IMR-90 (cell line): Measurements from ENCODE around the gene CLCN6. TPM values are rescaled to one million over a fixed set of nuclear protein-coding genes. Genes with fewer than 3 reads are reported as not detected.

ENCODE experiments used
- ATAC-seq: fragments of 200-7000 bp; cut with Tn5 transposase; 2 replicates; pipeline ENCODE4 v1.9.1; 2020; ENCODE audit warnings: low read depth, mild to moderate bottlenecking, moderate library complexity
- Bru-seq: library from RNA; stranded (reverse); fragments of 400-500 nt; gene quantifications from one replicate; lab custom pipeline; 2021; lab: Mats Ljungman, UMichigan
- BruChase-seq, 2 experiments: library from RNA; stranded (reverse); fragments of 400-500 nt; gene quantifications; one replicate each; lab custom pipeline; 2021; lab: Mats Ljungman, UMichigan
- BruUV-seq: library from RNA; stranded (reverse); fragments of 400-500 nt; replicated peaks from 2 replicates; lab custom pipeline; 2021; lab: Mats Ljungman, UMichigan
- CTCF ChIA-PET: fragments of 300-600 bp; formaldehyde crosslinking; extraction: SDS; loops from one replicate; lab custom pipeline; 2021; ENCODE audit warnings: antibody characterized with exemption; lab: Yijun Ruan, JAX
- POLR2A ChIA-PET: fragments of 300-600 bp; sonication (Branson Sonifier 250); formaldehyde crosslinking; loops from one replicate; lab custom pipeline; 2022; ENCODE audit warnings: antibody characterized with exemption; ENCODE audit not compliant: unreplicated experiment; lab: Charles Lee
- DNase-seq: peaks from one replicate; pipeline ENCODE4 v3.0.0; 2013
- H2AFZ ChIP-seq: replicated peaks from 2 replicates; pipeline ENCODE3; 2013; ENCODE audit warnings: low read length, mild to moderate bottlenecking; ENCODE audit not compliant: poor library complexity
- H2AK5ac ChIP-seq: 2 replicates; pipeline ENCODE4 v1.6.1; 2013; ENCODE audit warnings: low read depth, low read length, inconsistent platforms
- H2AK9ac ChIP-seq: replicated peaks from 2 replicates; pipeline ENCODE3; 2013; ENCODE audit warnings: mild to moderate bottlenecking, low read depth, low read length, moderate library complexity; ENCODE audit not compliant: poor library complexity
- H2BK120ac ChIP-seq: 2 replicates; pipeline ENCODE4 v1.6.1; 2013; ENCODE audit warnings: low read depth, low read length, inconsistent platforms
- H2BK15ac ChIP-seq: 3 replicates; pipeline ENCODE4 v1.6.1; 2013; ENCODE audit warnings: low read depth, low read length, inconsistent platforms
- H2BK20ac ChIP-seq: 2 replicates; pipeline ENCODE4 v1.6.1; 2013; ENCODE audit warnings: low read depth, mild to moderate bottlenecking, inconsistent platforms, low read length, moderate library complexity
- H2BK5ac ChIP-seq: 2 replicates; pipeline ENCODE4 v1.6.1; 2013; ENCODE audit warnings: mild to moderate bottlenecking, low read depth, low read length, inconsistent platforms; ENCODE audit not compliant: poor library complexity, severe bottlenecking
- H3K14ac ChIP-seq: replicated peaks from 2 replicates; pipeline ENCODE4 v1.6.1; 2013; ENCODE audit warnings: low read depth, low read length, inconsistent platforms
- H3K18ac ChIP-seq: 2 replicates; pipeline ENCODE4 v1.6.1; 2013; ENCODE audit warnings: low read depth, low read length, control low read depth
- H3K23ac ChIP-seq: 2 replicates; pipeline ENCODE4 v1.6.1; 2013; ENCODE audit warnings: low read depth, low read length, inconsistent platforms
- H3K27ac ChIP-seq: 2 replicates; pipeline ENCODE4 v1.5.1; 2013; ENCODE audit warnings: mild to moderate bottlenecking, control low read depth, low read length; ENCODE audit not compliant: insufficient read depth
- H3K27me3 ChIP-seq: 2 replicates; pipeline ENCODE4 v1.6.1; 2013; ENCODE audit warnings: low read length; ENCODE audit not compliant: control insufficient read depth, insufficient read depth
- H3K36me3 ChIP-seq: 2 replicates; pipeline ENCODE4 v1.6.1; 2013; ENCODE audit warnings: low read length, mixed read lengths; ENCODE audit not compliant: control insufficient read depth, insufficient read depth
- H3K4ac ChIP-seq: 2 replicates; pipeline ENCODE4 v1.6.1; 2013; ENCODE audit warnings: low read depth, low read length, inconsistent platforms
- H3K4me1 ChIP-seq: 2 replicates; pipeline ENCODE4 v1.6.1; 2013; ENCODE audit warnings: low read length, mixed read lengths; ENCODE audit not compliant: control insufficient read depth, insufficient read depth
- H3K4me2 ChIP-seq: 2 replicates; pipeline ENCODE4 v1.6.1; 2013; ENCODE audit warnings: low read depth, mild to moderate bottlenecking, control low read depth, low read length, moderate library complexity
- H3K4me3 ChIP-seq: 2 replicates; pipeline ENCODE4 v1.5.1; 2013; ENCODE audit warnings: low read depth, mild to moderate bottlenecking, control low read depth, low read length, moderate library complexity; ENCODE audit not compliant: insufficient read depth
- H3K56ac ChIP-seq: 2 replicates; pipeline ENCODE4 v1.6.1; 2013; ENCODE audit warnings: low read length, inconsistent platforms; ENCODE audit not compliant: insufficient read depth; ENCODE audit errors: extremely low read depth
- H3K79me1 ChIP-seq, 2 experiments: 2 replicates each; pipeline ENCODE4 v1.6.1; 2013; ENCODE audit warnings: low read length in 2 of 2, inconsistent platforms in 1 of 2, low read depth in 1 of 2
- H3K9ac ChIP-seq: 2 replicates; pipeline ENCODE4 v1.6.1; 2013; ENCODE audit warnings: low read depth, low read length, control low read depth
- H3K9me1 ChIP-seq: 2 replicates; pipeline ENCODE4 v1.6.1; 2013; ENCODE audit warnings: low read length, inconsistent platforms; ENCODE audit not compliant: insufficient read depth
- H3K9me3 ChIP-seq: 2 replicates; pipeline ENCODE4 v1.6.1; 2013; ENCODE audit warnings: low read length; ENCODE audit not compliant: control insufficient read depth, insufficient read depth
- H4K20me1 ChIP-seq: 2 replicates; pipeline ENCODE4 v1.6.1; 2013; ENCODE audit warnings: low read length, inconsistent platforms; ENCODE audit not compliant: insufficient read depth
- H4K5ac ChIP-seq: 2 replicates; pipeline ENCODE4 v1.6.1; 2013; ENCODE audit warnings: mild to moderate bottlenecking, low read depth, low read length, control low read depth
- H4K8ac ChIP-seq, 2 experiments: 2 replicates each; pipeline ENCODE4 v1.6.1; 2013; ENCODE audit warnings: low read depth in 2 of 2, low read length in 2 of 2, control low read depth in 1 of 2, inconsistent platforms in 1 of 2
- H4K91ac ChIP-seq: 2 replicates; pipeline ENCODE4 v1.6.1; 2013; ENCODE audit warnings: low read depth, low read length, inconsistent platforms; ENCODE audit not compliant: insufficient read depth
- BHLHE40 ChIP-seq: fragments of 150-350 bp; IDR thresholded peaks from 2 replicates; pipeline ENCODE4 v1.6.1; 2016; ENCODE audit warnings: mild to moderate bottlenecking, low read depth, low read length
- CHD1 ChIP-seq: IDR thresholded peaks from 2 replicates; pipeline ENCODE4 v1.6.1; 2012; ENCODE audit warnings: low read depth, low read length, improper control_type of control experiment
- CTCF ChIP-seq: conservative IDR thresholded peaks from 2 replicates; pipeline ENCODE4 v1.5.1; 2012; ENCODE audit warnings: mild to moderate bottlenecking, low read depth, low read length, improper control_type of control experiment
- FOS ChIP-seq: fragments of 150-350 bp; IDR thresholded peaks from 2 replicates; pipeline ENCODE4 v1.6.1; 2016; ENCODE audit warnings: low read depth, low read length
- MAFK ChIP-seq: IDR thresholded peaks from 2 replicates; pipeline ENCODE4 v1.6.1; 2012; ENCODE audit warnings: low read depth, low read length, improper control_type of control experiment
- MAZ ChIP-seq: IDR thresholded peaks from 2 replicates; pipeline ENCODE4 v1.6.1; 2012; ENCODE audit warnings: low read depth, mild to moderate bottlenecking, low read length, improper control_type of control experiment, moderate library complexity, borderline replicate concordance
- NFE2L2 ChIP-seq: fragments of 150-350 bp; IDR thresholded peaks from 2 replicates; pipeline ENCODE4 v1.6.1; 2016; ENCODE audit warnings: low read depth, mild to moderate bottlenecking, low read length
- POLR2A ChIP-seq: IDR thresholded peaks from 2 replicates; pipeline ENCODE4 v1.6.1; 2012; ENCODE audit warnings: mild to moderate bottlenecking, low read depth, low read length
- RCOR1 ChIP-seq: IDR thresholded peaks from 2 replicates; pipeline ENCODE4 v1.6.1; 2012; ENCODE audit warnings: mild to moderate bottlenecking, low read length, improper control_type of control experiment; ENCODE audit not compliant: insufficient replicate concordance
- USF2 ChIP-seq: fragments of 150-350 bp; IDR thresholded peaks from 2 replicates; pipeline ENCODE4 v1.6.1; 2017; ENCODE audit warnings: mild to moderate bottlenecking, antibody characterized with exemption, low read length, low read depth
- WGBS, 2 experiments: methylation state at CpG; one replicate each; pipeline versions ENCODE4 v1.1.5 to v1.1.7; 2013; ENCODE audit warnings: missing lambda C conversion rate in 2 of 2; ENCODE audit not compliant: insufficient read length in 1 of 2; ENCODE audit errors: extremely low coverage in 2 of 2; 5-methylcytosine and 5-hydroxymethylcytosine counted together
- dilution Hi-C: fragments of 300-500 bp; cut with HindIII; formaldehyde crosslinking; loops from one replicate; pipeline ENCODE4 v1.14.3; 2018; ENCODE audit warnings: low sequenced_read_pairs; ENCODE audit not compliant: unreplicated experiment
- in situ Hi-C: fragments of 300-500 bp; cut with MboI; formaldehyde crosslinking; loops from 3 replicates; pipeline ENCODE4 v1.14.3; 2019; ENCODE audit warnings: low sequenced_read_pairs, inconsistent platforms, mixed read lengths
- intact Hi-C: fragments of 100-400 bp; cut with micrococcal nuclease; formaldehyde crosslinking; loops from 2 replicates; pipeline ENCODE4 v1.10.0; 2022
- long read RNA-seq: library from polyadenylated mRNA; unstranded; transcript quantifications from one replicate; pipeline ENCODE4 v2.0.0, GENCODE V29; 2021; ENCODE audit not compliant: unreplicated experiment
- polyA plus RNA-seq, 3 experiments: library from polyadenylated mRNA; depleted of rRNA; stranded (reverse); fragments of >200 nt; gene quantifications; 2 replicates each; pipeline ENCODE4 v1.2.3, GENCODE V29; 2012; ENCODE audit warnings: low replicate concordance in 1 of 3
- total RNA-seq: library from RNA; depleted of rRNA; stranded (reverse); fragments of >200 nt; gene quantifications from 2 replicates; pipeline ENCODE4 v1.2.3, GENCODE V29; 2012; rRNA removed

CLCN6 gene
- total RNA-seq: 4.1 and 5.0 TPM in 2 replicates
- polyA plus RNA-seq (2012; rRNA removed): 9.7 and 10.6 TPM in 2 replicates
- 3.5 and 5.0 TPM in 2 replicates for polyA plus RNA-seq (2012; cell fraction: cytosol; rRNA removed)
- 42.7 and 54.8 TPM in 2 replicates for polyA plus RNA-seq (2012; cell fraction: nucleus; rRNA removed; ENCODE audit: low replicate concordance)
- Bru-seq, nascent RNA: percentile 86 among the genes with signal in this experiment
- percentile 86 among the genes with signal in this experiment for BruChase-seq, experiment 1, labeled RNA remaining after a 6-hour chase
- percentile 82 among the genes with signal in this experiment for BruChase-seq, experiment 2, labeled RNA remaining after a 2-hour chase
- long read RNA-seq, partial matches to known transcripts: 1 of 7 reads
- long read RNA-seq, other reads (novel, unspliced or antisense): 6 of 7 reads

- Histone ChIP-seq H3K18ac (peak within 1 kb of the TSS; percentile 43), H3K27me3 (no peaks in the 10 kb centered on the region), H3K14ac (peak within 1 kb of the TSS; percentile 88), H2BK5ac (peak within 1 kb of the TSS; percentile 90), H3K56ac (peak within 1 kb of the TSS; percentile 71; the same call in 1 of the 2 replicates), H4K5ac (peak within 1 kb of the TSS; percentile 62), H3K4me2 (peak within 1 kb of the TSS; percentile 94), H3K4me1 (peaks cover 13% of the 10 kb centered on the region), H4K91ac (peak within 1 kb of the TSS; percentile 88), H3K9ac (peak within 1 kb of the TSS; percentile 82), H2AFZ (peak within 1 kb of the TSS; percentile 98), H3K4ac (peak within 1 kb of the TSS; percentile 94), H3K27ac (peak within 1 kb of the TSS; percentile 92), H3K36me3 (peaks cover 12% of the 10 kb centered on the region), H2BK15ac (peak within 1 kb of the TSS; percentile 18; the same call in 2 of the 3 replicates), H2BK120ac (peak within 1 kb of the TSS; percentile 78), H2BK20ac (peak within 1 kb of the TSS; percentile 35), H3K79me1 (peaks cover 12 to 69% of the 10 kb centered on the region in 2 experiments; a peak in 3 of 4 replicates), H3K9me3 (no peaks in the 10 kb centered on the region), H2AK9ac (peak within 1 kb of the TSS; percentile 98), H3K4me3 (peak within 1 kb of the TSS; percentile 67), H4K8ac (peak within 1 kb of the TSS; percentile 91 to 92), H2AK5ac (peak within 1 kb of the TSS; percentile 72), H3K23ac (peak within 1 kb of the TSS; percentile 91), H4K20me1 (no peaks in the 10 kb centered on the region; the same call in 1 of the 2 replicates), H3K9me1 (no peaks in the 10 kb centered on the region; the same call in 1 of the 2 replicates)
- BruUV-seq: TSS peak; percentile 36
- in situ Hi-C loops (no loop called here), dilution Hi-C loops (no loop called here), intact Hi-C loops (no loop called here)
- peak; percentile 87 for ATAC-seq
- POLR2A ChIA-PET: interaction anchor here (0.5 to 0.7 kb wide), 2 partner anchors 102 to 450 kb away, joined by 4 to 5 read pairs; no protein-coding TSS in a partner anchor
- peak; percentile 99 for DNase-seq
- CTCF ChIA-PET: no interaction called here
- WGBS, 2 experiments: 1% methylated on average over 31 of the region's 72 CpGs; no CpG with 5 or more reads in 1 of the 2 experiments
- TF ChIP-seq CHD1 (0 out of 2 replicates have a peak, but pooled peaks have one; percentile 35), FOS (peak; percentile 98), CTCF (no peak), MAFK (no peak), RCOR1 (peak; percentile 54), NFE2L2 (no peak), POLR2A (0 out of 2 replicates have a peak, but pooled peaks have one; percentile 49), BHLHE40 (peak; percentile 94), MAZ (peak; percentile 85; the same call in 1 of the 2 replicates), USF2 (peak; percentile 100)
These were observed at the start of gene CLCN6, which contains the start of gene MTHFR for GRCh38 chr1:11805422-11806306. TSS of gene CLCN6 (plus strand) at chr1:11806191. CDS start at chr1:11806263, 72 bp downstream. TSS of gene MTHFR (minus strand) at chr1:11805964. CDS start at chr1:11803116, 2,848 bp downstream.
